GM21526 (cell line): ENCODE measurements around the gene SULT1E1.
A peak's percentile ranks its signal among the peaks of the same experiment; 100 is the strongest.
"Not testable (repeated sequence)": the region's sequence is repeated elsewhere in the genome, so short reads cannot be mapped to it uniquely, and the experiment has no call there.

Source experiments
- ATAC-seq: cut with Tn5 transposase; IDR thresholded peaks from one replicate; pipeline ENCODE4 v1.9.1; 2021; ENCODE audit warnings: moderate library complexity; ENCODE audit not compliant: unreplicated experiment, low FRiP score

Gene SULT1E1

DNA sequence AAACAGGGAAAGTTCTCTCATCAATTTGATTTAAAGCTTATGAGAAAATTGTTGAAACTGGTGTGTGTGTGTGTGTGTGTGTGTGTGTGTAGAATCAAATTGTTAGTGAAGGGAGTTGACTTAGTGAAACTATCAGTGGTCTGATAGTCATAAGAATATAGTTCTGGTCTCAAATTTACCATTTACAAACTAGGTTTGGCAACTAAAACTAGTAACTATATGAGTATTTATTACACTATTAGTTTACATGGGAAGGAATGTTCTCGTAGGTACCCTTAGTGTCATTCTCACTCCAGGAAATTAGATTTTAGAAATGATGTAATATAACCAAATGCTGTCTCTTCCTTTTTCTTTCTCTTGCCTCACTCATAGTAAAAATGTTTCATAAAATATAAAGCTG is 11.9 kb downstream of the SULT1E1 start:
- no peak for ATAC-seq

DNA sequence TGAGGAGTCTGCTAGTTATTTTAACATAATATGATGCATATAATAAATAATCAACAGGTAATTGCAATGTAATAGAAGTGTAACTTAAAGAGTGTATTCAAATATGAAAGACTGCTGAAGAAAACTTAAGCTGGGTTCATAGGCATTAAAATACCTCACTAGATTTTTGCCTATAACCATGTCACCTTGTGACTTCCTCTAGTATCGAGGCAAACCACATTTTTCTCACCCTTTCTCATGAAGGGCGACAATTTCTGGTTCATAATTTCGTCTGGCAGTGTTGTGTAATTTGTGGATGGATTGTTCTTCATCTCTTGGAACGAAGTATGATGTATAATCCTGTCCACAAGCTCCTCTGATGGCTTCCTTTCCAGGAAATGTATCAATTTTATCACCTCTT is 16.0 kb downstream of the SULT1E1 start:
- ATAC-seq = no peak

- ATAC-seq = no peak
These were observed 16.6 kb downstream of the SULT1E1 start for GRCh38 chr4:69843301-69843700.

GRCh38 chr4:69838977-69839376 is 21.0 kb downstream of the SULT1E1 start:
- no peak for ATAC-seq

GRCh38 chr4:69836287-69836686 is 23.7 kb downstream of the SULT1E1 start:
- no peak for ATAC-seq

- ATAC-seq = no peak
These were observed 24.2 kb downstream of the SULT1E1 start for GRCh38 chr4:69835766-69836165.

- no peak for ATAC-seq
These were observed 26.7 kb downstream of the SULT1E1 start for GRCh38 chr4:69833251-69833650.

- peak; percentile 27 for ATAC-seq
These were observed 27.5 kb downstream of the SULT1E1 start for GRCh38 chr4:69832326-69833030.

GRCh38 chr4:69831646-69832325 is 28.2 kb downstream of the SULT1E1 start:
- ATAC-seq = peak; percentile 97

GRCh38 chr4:69831270-69831627 is 28.7 kb downstream of the SULT1E1 start:
- no peak for ATAC-seq

DNA sequence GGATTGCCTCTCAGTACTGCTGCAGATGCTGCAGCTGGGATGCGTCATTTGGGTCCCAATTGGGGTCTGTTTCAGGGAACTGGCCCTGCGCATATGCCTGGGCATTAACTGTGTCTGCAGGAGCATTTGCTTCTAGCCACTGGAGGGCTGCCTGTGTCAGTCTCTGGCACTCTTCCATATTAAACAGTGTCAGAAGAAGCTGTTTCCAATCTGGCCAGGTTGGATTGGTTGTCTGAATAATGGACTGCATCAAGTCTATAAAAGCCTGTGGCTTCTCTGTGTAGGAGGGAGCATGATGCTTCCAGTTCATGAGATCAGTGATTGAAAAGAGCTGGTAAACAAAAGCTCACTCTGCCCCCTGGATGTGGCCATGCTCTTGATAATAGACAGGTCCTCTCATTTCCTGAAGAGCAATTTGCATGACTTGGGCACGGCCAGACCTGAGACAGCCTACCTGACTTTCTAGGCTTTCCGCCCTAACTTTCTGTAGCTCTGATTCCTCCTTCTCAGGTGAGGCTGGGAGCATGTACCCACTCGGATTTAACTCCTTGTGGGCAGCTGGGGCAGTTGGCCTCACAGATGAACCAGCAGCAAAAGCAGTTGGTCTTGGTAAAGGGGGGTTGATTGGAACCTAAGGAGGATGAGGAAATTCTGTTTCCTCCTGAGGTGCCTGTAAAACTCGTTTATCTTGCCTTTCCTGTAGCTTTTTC is 29.2 kb downstream of the SULT1E1 start:
- ATAC-seq = peak; percentile 43

GRCh38 chr4:69830192-69830559 is 29.8 kb downstream of the SULT1E1 start:
- no peak for ATAC-seq

DNA sequence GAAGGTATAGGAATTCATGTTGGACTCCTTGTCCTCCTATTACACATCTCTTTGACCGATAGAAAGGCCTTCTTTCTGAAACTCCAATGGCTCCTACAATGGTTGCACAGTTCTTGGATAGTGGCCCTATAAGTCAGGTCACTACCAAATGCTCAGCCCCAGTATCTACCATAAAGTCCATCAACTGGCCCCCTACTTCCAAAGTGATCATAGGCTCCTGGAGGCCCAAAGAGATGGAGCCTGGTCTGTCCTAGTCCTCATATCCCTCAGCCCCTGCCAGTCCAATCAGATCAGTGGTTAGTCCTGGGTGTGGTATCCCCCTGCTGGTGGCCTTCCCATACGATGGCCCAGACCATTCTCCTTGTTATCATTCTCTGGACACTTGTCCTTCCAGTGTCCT is 30.3 kb downstream of the SULT1E1 start:
- ATAC-seq = no peak

DNA sequence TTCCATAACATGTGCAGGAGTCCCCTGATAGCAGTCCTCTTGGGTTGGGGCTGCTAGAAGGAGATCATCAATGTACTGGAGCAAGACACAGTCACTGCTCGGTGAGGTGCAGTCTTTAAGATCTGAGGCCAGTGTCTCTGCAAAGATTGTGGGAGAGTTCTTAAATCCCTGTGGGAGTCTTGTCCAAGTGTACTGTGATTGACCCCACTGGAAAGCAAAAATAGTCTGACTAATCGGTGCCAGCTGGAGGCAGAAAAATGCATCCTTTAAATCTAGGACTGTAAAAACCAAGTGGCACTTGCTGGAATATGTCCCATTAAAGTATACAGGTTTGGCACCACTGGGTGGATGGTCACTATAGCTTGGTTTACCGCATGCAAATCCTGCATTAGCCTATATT is 31.1 kb downstream of the SULT1E1 start:
- no peak for ATAC-seq

DNA sequence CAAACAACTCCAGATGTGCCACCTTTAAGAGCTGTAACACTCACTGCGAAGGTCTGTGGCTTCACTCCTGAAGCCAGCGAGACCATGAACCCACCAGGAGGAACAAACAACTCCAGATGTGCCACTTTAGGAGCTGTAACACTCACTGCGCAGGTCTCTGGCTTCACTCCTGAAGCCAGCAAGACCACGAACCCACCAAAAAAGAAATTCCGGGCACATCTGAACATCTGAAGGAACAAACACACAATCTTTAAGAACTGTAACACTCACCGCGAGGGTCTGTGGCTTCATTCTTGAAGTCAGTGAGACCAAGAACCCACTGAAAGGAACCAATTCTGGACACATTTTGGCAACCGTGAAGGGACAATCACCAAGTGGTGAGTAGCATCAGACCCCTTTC is 34.9 kb downstream of the SULT1E1 start:
- not testable (repeated sequence) for ATAC-seq

GRCh38 chr4:69823481-69824186 is 36.3 kb downstream of the SULT1E1 start:
- no peak for ATAC-seq

DNA sequence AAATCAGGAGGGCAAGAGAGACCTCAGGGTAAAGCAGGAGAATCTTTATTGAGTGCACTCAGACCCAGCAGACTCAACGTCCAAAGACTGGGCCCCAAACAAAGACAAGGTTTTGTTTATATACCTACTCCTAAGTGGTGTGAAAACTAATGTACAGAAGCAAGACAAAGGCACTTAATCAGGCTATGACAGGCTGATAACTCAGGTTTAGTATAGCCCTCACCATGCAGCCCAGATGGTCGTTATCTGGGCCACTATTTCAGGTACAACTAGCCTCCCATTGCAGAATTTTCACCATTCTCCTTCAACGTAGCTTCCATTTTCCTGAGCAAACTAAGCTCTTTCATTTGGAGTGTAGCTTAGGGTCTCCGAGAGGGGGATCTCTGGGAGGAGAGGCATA is 36.9 kb downstream of the SULT1E1 start:
- ATAC-seq = no peak

GRCh38 chr4:69822198-69822597 is 37.7 kb downstream of the SULT1E1 start:
- no peak for ATAC-seq

DNA sequence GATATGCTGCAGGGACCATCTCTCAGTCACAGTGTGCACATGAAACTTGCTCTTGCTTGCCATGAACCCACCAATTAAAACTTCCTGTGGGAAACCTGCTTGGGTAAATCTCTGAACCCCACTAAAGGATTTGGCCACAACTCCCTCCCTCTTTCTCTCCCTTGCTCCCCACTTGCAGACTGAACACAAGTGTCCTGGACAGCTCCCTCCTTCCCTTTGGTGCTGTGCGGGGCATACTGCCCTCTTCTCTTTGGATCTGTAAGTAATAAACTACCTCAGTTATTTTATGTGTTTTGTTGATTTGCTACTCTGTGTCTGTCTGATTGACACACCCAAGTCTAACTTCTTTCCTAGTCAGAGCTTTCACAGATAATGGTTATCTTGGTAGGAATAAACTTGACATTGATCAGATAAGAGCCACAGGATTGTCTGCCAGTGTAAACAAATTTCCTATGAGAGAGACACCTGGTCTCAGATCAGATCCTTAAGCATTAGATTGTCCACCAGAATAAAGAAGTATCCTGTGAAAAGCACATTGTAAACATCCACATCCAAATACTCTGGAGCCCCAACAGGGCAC is 41.8 kb downstream of the SULT1E1 start:
- ATAC-seq = no peak

DNA sequence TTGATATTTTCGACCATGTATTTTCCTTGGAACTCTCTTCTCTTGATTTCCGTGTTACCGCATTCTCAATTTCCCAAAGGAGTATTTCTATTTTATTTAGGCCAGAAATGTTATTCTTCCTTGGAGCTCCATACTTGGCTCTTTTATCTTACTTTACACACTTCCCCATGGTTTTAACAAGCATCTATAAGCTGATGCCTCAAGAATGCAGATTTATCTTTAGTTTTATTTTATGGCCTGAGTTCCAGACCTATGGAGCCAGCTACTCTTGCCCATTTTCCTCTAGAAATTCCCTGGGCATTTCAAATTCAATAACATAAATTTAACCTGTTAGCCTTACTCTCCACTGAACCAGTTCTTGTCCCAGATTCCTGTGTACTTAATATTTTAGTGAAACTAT is 43.7 kb downstream of the SULT1E1 start:
- no peak for ATAC-seq

DNA sequence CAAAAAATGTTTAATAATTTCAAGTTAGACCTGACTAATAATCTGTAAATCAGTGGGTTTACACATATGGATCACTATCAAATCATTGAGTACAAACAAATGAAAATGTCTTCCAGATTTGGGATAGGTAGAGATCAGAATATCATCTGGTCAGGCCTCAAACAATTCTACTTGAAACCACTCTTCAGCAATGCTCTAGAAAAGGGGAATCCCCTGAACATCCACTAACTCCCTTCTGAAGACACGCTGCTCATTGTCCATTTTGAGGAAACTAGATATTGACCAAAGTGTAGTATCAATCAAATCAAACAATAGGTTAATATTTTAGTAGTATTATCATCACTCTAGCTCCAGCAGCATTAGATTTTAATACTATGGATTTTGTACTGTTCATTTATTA is 46.3 kb downstream of the SULT1E1 start:
- no peak for ATAC-seq
